Activated T-cell treated with anti-CD3 and anti-CD28 coated beads, Interleukin-2, amount 50 U/mL, for 72 hours (primary cell): ENCODE results near the gene OR1N2. TPM values are rescaled to one million over a fixed set of nuclear protein-coding genes. Genes with fewer than 3 reads are reported as not detected.
A peak's percentile ranks its signal among the peaks of the same experiment; 100 is the strongest.
"Not testable (repeated sequence)": the region's sequence is repeated elsewhere in the genome, so short reads cannot be mapped to it uniquely, and the experiment has no call there.

ENCODE experiments used
- ATAC-seq, 2 donors: fragments of 150-1000 bp; cut with Tn5 transposase; replicated peaks in 1 of 2; 2 replicates each; pipeline ENCODE4 v1.10.0; 2021; ENCODE audit warnings: moderate library complexity in 2 of 2, mild to moderate bottlenecking in 1 of 2
- DNase-seq, 2 donors: peaks; one replicate each; pipeline ENCODE4 v3.0.0; 2021 to 2022; ENCODE audit warnings: mixed read lengths in 1 of 2
- H3K27ac Mint-ChIP-seq: one replicate; pipeline ENCODE4 v1.8.0; 2022; ENCODE audit warnings: mild to moderate bottlenecking, moderate library complexity, mixed read lengths
- H3K27me3 Mint-ChIP-seq: one replicate; pipeline ENCODE4 v1.8.0; 2022; ENCODE audit warnings: low read depth, mixed read lengths
- H3K36me3 Mint-ChIP-seq, 2 donors: one replicate each; pipeline ENCODE4 v1.8.0; 2022; ENCODE audit warnings: mixed read lengths in 2 of 2, mild to moderate bottlenecking in 1 of 2; ENCODE audit not compliant: insufficient read depth in 2 of 2
- H3K4me1 Mint-ChIP-seq: one replicate; pipeline ENCODE4 v1.8.0; 2022; ENCODE audit warnings: low read depth, mixed read lengths
- H3K4me3 Mint-ChIP-seq, 2 donors: one replicate each; pipeline ENCODE4 v1.8.0; 2022; ENCODE audit warnings: mild to moderate bottlenecking in 2 of 2, mixed read lengths in 2 of 2, moderate library complexity in 2 of 2
- H3K9me3 Mint-ChIP-seq, 2 donors: one replicate each; pipeline ENCODE4 v1.8.0; 2022; ENCODE audit warnings: mixed read lengths in 2 of 2
- total RNA-seq, 2 donors: library from RNA; stranded (reverse); gene quantifications; one replicate each; pipeline ENCODE4 v1.2.3, GENCODE V29; 2022

Gene OR1N2, protein sequence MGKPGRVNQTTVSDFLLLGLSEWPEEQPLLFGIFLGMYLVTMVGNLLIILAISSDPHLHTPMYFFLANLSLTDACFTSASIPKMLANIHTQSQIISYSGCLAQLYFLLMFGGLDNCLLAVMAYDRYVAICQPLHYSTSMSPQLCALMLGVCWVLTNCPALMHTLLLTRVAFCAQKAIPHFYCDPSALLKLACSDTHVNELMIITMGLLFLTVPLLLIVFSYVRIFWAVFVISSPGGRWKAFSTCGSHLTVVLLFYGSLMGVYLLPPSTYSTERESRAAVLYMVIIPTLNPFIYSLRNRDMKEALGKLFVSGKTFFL
- not detected for total RNA-seq

- Mint-ChIP-seq H3K4me1 (no peaks in the 10 kb centered on the region), H3K36me3 (no peaks in the 10 kb centered on the region), H3K27ac (no peak within 1 kb of the TSS), H3K27me3 (peaks cover 27% of the 10 kb centered on the region), H3K9me3 (peaks cover 3 to 4% of the 10 kb centered on the region in 2 donors), H3K4me3 (no peak within 1 kb of the TSS)
- no peak for ATAC-seq
- DNase-seq, result no peak
Observed at GRCh38 chr9:122552812-122553211, at the start of gene OR1N2. Gene OR1N2 (plus strand): TSS chr9:122553112. CDS start chr9:122553212, 100 bp downstream.

- Mint-ChIP-seq H3K36me3 (no peaks in the 10 kb centered on the region), H3K4me1 (no peaks in the 10 kb centered on the region), H3K4me3 (no peak overlapping the region), H3K9me3 (no peaks in the 10 kb centered on the region), H3K27me3 (peaks cover 24% of the 10 kb centered on the region), H3K27ac (no peak overlapping the region)
- DNase-seq (no peak), ATAC-seq (no peak)
Observed at GRCh38 chr9:122506964-122507363, 45.9 kb upstream of the OR1N2 start.

DNA sequence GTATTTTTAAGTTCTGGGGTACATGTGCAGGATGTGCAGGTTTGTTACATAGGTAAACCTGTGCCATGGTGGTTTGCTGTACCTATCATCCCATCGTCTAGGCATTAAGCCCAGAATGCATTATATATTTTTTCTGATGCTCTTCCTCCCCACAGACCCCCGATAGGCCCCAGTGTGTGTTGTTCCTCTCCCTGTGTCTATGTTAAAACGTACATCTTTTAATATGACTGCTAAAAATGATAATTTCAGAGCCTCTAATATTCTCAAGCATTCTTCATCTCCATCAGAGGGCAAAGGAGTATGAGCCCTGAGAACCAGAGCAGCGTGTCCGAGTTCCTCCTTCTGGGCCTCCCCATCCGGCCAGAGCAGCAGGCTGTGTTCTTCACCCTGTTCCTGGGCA is 42.4 kb upstream of the OR1N2 start, which contains the start of gene OR1J2:
Gene OR1J2 (plus strand): TSS at position 301 of the 400 bp plus-strand sequence. CDS start 0 bp downstream, at position 301.
- Mint-ChIP-seq H3K4me1 (no peaks in the 10 kb centered on the region), H3K4me3 (no peak within 1 kb of the TSS), H3K27ac (no peak within 1 kb of the TSS), H3K9me3 (no peaks in the 10 kb centered on the region), H3K36me3 (no peaks in the 10 kb centered on the region), H3K27me3 (peaks cover 24% of the 10 kb centered on the region)
- ATAC-seq, result no peak
- no peak for DNase-seq

GRCh38 chr9:122518226-122518625 is 34.7 kb upstream of the OR1N2 start:
- Mint-ChIP-seq H3K4me1 (no peaks in the 10 kb centered on the region), H3K4me3 (no peak overlapping the region), H3K27ac (no peak overlapping the region), H3K9me3 (peaks cover 0 to 3% of the 10 kb centered on the region in 2 donors), H3K36me3 (no peaks in the 10 kb centered on the region), H3K27me3 (peaks cover 11% of the 10 kb centered on the region)
- DNase-seq (no peak), ATAC-seq (no peak)

DNA sequence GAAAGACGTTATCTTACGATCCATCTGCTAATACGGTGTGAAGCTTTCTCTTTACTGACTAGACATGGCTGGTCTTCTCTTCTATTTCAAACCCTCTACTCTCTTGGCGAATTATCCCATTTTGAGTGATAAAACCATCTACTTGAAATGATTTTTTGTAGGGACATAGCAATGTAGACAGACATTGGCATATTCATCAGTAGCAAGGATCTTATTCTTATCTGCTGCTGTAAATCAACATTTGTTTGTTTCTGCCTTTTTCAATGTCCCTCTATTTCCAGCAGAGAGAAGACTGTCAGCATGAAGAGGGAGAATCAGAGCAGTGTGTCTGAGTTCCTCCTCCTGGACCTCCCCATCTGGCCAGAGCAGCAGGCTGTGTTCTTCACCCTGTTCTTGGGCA is 34.1 kb upstream of the OR1N2 start, which contains the start of gene OR1J4:
Gene OR1J4 (plus strand): TSS at position 301 of the 400 bp plus-strand sequence. CDS start 0 bp downstream, at position 301.
- Mint-ChIP-seq H3K9me3 (peaks cover 0 to 3% of the 10 kb centered on the region in 2 donors), H3K4me3 (no peak within 1 kb of the TSS), H3K27me3 (peaks cover 13% of the 10 kb centered on the region), H3K27ac (no peak within 1 kb of the TSS), H3K4me1 (no peaks in the 10 kb centered on the region), H3K36me3 (no peaks in the 10 kb centered on the region)
- no peak for ATAC-seq
- DNase-seq, result no peak

DNA sequence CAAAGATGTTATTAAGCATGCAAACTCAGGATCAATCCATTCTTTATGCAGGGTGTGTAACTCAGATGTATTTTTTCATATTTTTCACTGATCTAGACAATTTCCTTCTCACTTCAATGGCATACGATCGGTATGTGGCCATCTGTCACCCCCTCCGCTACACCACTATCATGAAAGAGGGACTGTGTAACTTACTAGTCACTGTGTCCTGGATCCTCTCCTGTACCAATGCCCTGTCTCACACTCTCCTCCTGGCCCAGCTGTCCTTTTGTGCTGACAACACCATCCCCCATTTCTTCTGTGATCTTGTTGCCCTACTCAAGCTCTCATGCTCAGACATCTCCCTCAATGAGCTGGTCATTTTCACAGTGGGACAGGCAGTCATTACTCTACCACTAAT is 33.5 kb upstream of the OR1N2 start:
- ATAC-seq (no peak), DNase-seq (no peak)
- Mint-ChIP-seq H3K36me3 (no peaks in the 10 kb centered on the region), H3K9me3 (peaks cover 0 to 3% of the 10 kb centered on the region in 2 donors), H3K4me1 (no peaks in the 10 kb centered on the region), H3K27ac (no peak overlapping the region), H3K27me3 (peaks cover 13% of the 10 kb centered on the region), H3K4me3 (no peak overlapping the region)

- Mint-ChIP-seq H3K36me3 (no peaks in the 10 kb centered on the region), H3K4me1 (no peaks in the 10 kb centered on the region), H3K27me3 (peaks cover 14% of the 10 kb centered on the region), H3K4me3 (no peak overlapping the region), H3K27ac (no peak overlapping the region), H3K9me3 (peaks cover 0 to 3% of the 10 kb centered on the region in 2 donors)
- ATAC-seq (peak; percentile 75), DNase-seq (peak; percentile 19)
Observed at GRCh38 chr9:122526602-122527001, 26.3 kb upstream of the OR1N2 start.

DNA sequence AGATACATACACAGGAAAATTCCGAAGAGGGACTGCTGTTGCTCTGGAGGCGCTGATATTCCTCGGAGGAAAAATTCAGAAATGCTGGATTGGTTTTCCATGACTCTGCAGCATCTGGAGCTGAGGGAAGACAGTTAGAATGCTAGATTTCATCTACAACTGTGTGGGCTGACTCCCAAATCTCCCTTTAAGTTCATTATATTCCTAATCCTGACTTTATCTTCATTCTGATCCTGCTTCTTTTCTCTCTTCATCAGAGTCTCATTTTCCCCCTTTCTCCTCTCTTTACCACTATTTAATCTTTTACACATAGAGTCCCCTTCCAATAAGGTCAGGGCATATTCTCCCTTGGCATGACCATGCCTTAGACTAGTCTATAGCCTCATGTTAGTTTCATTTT is 25.7 kb upstream of the OR1N2 start, which contains the start of gene OR1N1:
Gene OR1N1 (minus strand): TSS at position 101 of the 400 bp plus-strand sequence. CDS start 0 bp downstream, at position 101.
- DNase-seq, result no peak
- Mint-ChIP-seq H3K27me3 (peaks cover 14% of the 10 kb centered on the region), H3K36me3 (no peaks in the 10 kb centered on the region), H3K4me3 (no peak within 1 kb of the TSS), H3K9me3 (peaks cover 0 to 3% of the 10 kb centered on the region in 2 donors), H3K27ac (no peak within 1 kb of the TSS), H3K4me1 (no peaks in the 10 kb centered on the region)
- no peak for ATAC-seq

DNA sequence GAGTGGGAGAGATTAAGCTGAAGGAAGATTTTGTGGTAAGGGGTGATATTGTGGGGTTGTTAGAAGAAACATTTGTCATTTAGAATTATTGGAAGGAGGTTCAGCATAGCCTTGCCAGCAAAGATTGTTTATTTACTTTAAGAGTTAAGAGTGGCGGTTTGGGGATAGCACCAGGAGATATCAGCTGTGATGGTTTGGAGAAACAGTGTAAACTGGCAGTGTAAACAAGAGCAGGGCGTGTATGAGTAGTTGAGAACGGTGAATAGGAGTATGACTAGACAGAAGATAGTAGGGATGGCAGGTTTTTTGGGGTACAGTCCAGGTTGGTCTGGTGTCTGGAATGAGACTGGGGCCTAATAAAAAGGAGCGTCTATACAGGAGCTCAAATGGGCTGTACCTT is 21.8 kb upstream of the OR1N2 start:
- not testable (repeated sequence) for H3K9me3 Mint-ChIP-seq, H3K27ac Mint-ChIP-seq, ATAC-seq, H3K4me3 Mint-ChIP-seq, DNase-seq, H3K4me1 Mint-ChIP-seq, H3K27me3 Mint-ChIP-seq, H3K36me3 Mint-ChIP-seq

- DNase-seq, result no peak
- H3K27ac Mint-ChIP-seq, result no peak overlapping the region
- no peak for ATAC-seq
- no peaks in the 10 kb centered on the region for H3K27me3 Mint-ChIP-seq
- H3K4me1 Mint-ChIP-seq, result no peaks in the 10 kb centered on the region
- H3K4me3 Mint-ChIP-seq, result no peak overlapping the region
- peaks cover 0 to 4% of the 10 kb centered on the region in 2 donors for H3K9me3 Mint-ChIP-seq
- no peaks in the 10 kb centered on the region for H3K36me3 Mint-ChIP-seq
Observed at GRCh38 chr9:122536134-122536533, 16.8 kb upstream of the OR1N2 start.

- not testable (repeated sequence) for H3K36me3 Mint-ChIP-seq, DNase-seq, H3K27ac Mint-ChIP-seq, H3K9me3 Mint-ChIP-seq, ATAC-seq, H3K4me1 Mint-ChIP-seq, H3K27me3 Mint-ChIP-seq, H3K4me3 Mint-ChIP-seq
Observed at GRCh38 chr9:122537066-122537465, 15.8 kb upstream of the OR1N2 start.

DNA sequence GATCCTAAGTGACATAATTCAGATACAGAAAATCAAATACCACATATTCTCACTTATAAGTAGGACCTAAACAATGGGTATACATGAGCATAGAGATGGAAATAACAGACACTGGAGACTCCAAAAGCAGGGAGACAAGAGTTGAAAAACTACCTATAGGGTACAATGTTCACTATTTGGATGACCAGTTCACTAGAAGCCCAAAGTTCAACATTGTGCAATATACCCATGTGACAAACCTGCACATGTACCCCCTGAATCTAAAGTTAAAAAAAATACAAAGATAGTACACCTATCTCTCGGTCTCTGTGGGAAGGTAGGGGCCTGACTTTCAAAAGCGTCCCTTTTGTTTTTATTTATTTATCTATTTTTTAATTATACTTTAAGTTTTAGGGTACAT is 14.2 kb upstream of the OR1N2 start:
- no peak for DNase-seq
- H3K36me3 Mint-ChIP-seq, result no peaks in the 10 kb centered on the region
- no peak overlapping the region for H3K27ac Mint-ChIP-seq
- H3K9me3 Mint-ChIP-seq, result peaks cover 0 to 4% of the 10 kb centered on the region in 2 donors
- H3K27me3 Mint-ChIP-seq, result no peaks in the 10 kb centered on the region
- H3K4me3 Mint-ChIP-seq, result no peak overlapping the region
- no peak for ATAC-seq
- H3K4me1 Mint-ChIP-seq, result no peaks in the 10 kb centered on the region

DNA sequence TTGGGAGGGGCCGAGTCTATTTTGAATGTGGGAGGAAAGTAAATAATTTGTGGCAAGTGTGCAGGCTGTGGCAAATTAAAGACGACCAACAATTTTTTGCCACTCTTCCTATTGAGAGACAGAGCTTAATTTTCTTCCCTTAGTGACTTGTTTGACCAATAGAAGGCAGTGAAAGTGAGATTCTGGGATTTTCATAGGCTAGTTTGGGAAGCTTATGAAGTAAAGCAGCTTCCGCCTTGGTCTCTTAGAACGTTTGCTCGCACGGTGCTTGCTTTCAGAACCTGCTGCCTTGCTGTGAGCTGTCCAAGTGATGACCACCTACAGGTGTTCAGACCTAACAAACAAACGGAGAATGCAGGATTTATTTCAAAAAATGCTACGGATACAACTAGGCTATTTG is 6.7 kb upstream of the OR1N2 start:
- H3K36me3 Mint-ChIP-seq, result no peaks in the 10 kb centered on the region
- H3K4me3 Mint-ChIP-seq, result no peak overlapping the region
- DNase-seq (no peak), ATAC-seq (no peak)
- H3K27me3 Mint-ChIP-seq, result peaks cover 6% of the 10 kb centered on the region
- H3K27ac Mint-ChIP-seq, result no peak overlapping the region
- no peaks in the 10 kb centered on the region for H3K4me1 Mint-ChIP-seq
- H3K9me3 Mint-ChIP-seq, result peaks cover 3 to 4% of the 10 kb centered on the region in 2 donors

DNA sequence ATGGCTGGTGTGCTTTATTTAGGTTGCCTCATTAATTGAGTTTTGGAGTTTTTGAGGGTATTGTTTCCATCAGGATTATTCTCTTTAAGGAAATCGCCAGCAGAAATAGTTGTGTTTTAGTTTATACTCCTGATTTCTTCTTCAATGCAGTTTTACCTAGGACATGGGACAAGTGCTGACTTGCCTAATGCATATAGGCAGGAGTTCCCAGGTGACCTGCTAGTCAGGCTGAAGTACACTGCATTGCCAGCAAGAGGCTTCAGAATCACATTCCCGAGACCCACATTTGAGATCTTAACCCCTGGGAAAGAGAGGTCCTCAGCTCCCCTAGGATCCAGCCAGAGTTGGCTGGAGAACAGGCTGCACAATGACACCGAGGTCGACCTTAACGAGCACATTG is 1.5 kb upstream of the OR1N2 start:
- Mint-ChIP-seq H3K4me1 (no peaks in the 10 kb centered on the region), H3K27ac (no peak overlapping the region), H3K4me3 (no peak overlapping the region), H3K36me3 (no peaks in the 10 kb centered on the region), H3K27me3 (peaks cover 27% of the 10 kb centered on the region), H3K9me3 (peaks cover 3 to 4% of the 10 kb centered on the region in 2 donors)
- DNase-seq (no peak), ATAC-seq (no peak)
